Tibial nerve (tissue), 4 donors: Measurements from ENCODE around the gene SLC26A11.

Experiments used
- CTCF ChIP-seq, 5 experiments: fragments of 200-600 bp in 3 of 5; fragments of 450-650 bp in 2 of 5; sonication (generic) in 3 of 5; IDR thresholded peaks; one replicate each; pipeline ENCODE4 v1.5.1; 2016 to 2019; ENCODE audit warnings: antibody characterized with exemption in 5 of 5, mild to moderate bottlenecking in 3 of 5, moderate library complexity in 2 of 5
- EP300 ChIP-seq, 2 donors: sonication (generic); formaldehyde crosslinking; IDR thresholded peaks; one replicate each; pipeline ENCODE4 v1.6.1; 2017; ENCODE audit warnings: antibody characterized with exemption in 2 of 2, mild to moderate bottlenecking in 1 of 2
- POLR2A ChIP-seq, 2 donors: fragments of 450-650 bp; IDR thresholded peaks; one replicate each; pipeline ENCODE4 v1.6.1; 2017; ENCODE audit warnings: antibody characterized with exemption in 2 of 2, mild to moderate bottlenecking in 2 of 2, moderate library complexity in 2 of 2

- TF ChIP-seq CTCF (IDR thresholded peaks at IDR 0.05) (no peak), EP300 (IDR thresholded peaks at IDR 0.05) (no peak), POLR2A (IDR thresholded peaks at IDR 0.05) (no peak)
Observed at GRCh38 chr17:80182845-80183223, 37.4 kb upstream of the SLC26A11 start.
